HG02943 (cell line): Measurements from ENCODE around the gene RASA3.

ENCODE experiments used
- ATAC-seq: cut with Tn5 transposase; IDR thresholded peaks from one replicate; pipeline ENCODE4 v1.9.1; 2021; ENCODE audit warnings: mild to moderate bottlenecking, low read depth, moderate library complexity; ENCODE audit not compliant: unreplicated experiment

RASA3 gene

DNA sequence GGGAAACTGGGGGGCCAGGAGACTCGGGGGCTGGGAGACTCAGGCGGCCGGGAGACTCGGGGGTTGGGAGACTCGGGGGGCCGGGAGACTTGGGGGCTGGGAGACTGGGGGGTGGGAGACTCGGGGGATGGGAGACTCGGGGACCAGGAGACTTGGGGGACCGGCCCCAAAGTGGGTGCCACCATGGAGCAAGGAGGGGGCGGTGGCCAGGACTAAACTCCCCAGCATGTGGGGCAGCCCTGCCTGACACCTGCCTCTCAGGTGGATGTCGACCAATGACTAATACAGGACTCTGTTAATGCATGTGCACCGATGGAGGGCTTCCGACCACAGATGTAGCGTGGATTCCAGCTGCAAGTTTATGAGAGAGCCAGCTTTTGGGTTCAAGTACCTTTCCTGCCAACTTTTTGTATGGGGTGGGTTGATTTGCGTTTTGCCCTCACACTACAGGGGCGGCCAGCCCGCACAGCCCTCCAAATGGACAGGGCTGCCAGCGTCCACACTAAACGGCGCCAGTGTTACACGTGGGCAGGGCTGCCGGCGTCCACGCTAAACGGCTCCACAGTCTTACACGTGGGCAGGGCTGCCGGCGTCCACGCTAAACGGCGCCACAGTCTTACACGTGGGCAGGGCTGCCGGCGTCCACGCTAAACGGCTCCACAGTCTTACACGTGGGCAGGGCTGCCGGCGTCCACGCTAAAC is 62.2 kb downstream of the RASA3 start:
- ATAC-seq, result no peak

DNA sequence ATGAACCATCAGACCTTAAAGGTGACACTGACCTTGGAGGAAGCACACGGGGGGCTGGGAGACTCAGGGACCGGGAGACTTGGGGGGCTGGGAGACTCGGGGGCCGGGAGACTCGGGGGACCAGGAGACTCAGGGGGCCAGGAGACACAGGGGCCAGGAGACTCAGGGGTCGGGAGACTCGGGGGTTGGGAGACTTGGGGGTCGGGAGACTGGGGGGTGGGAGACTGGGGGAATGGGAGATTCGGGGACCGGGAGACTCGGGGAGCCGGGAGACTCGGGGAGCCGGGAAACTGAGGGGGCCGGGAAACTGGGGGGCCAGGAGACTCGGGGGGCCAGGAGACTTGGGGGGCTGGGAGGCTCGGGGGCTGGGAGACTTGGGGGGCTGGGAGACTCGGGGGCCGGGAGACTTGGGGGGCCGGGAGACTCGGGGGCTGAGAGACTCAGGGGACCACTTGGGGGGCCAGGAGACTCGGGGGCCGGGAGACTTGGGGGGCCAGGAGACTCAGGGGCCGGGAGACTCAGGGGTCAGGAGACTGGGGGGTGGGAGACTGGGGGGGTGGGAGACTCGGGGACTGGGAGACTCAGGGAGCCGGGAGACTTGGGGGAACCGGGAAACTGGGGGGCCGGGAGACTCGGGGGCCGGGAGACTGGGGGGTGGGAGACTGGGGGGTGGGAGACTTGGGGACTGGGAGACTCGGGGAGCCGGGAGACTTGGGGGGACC is 62.9 kb downstream of the RASA3 start:
- ATAC-seq, result no peak

DNA sequence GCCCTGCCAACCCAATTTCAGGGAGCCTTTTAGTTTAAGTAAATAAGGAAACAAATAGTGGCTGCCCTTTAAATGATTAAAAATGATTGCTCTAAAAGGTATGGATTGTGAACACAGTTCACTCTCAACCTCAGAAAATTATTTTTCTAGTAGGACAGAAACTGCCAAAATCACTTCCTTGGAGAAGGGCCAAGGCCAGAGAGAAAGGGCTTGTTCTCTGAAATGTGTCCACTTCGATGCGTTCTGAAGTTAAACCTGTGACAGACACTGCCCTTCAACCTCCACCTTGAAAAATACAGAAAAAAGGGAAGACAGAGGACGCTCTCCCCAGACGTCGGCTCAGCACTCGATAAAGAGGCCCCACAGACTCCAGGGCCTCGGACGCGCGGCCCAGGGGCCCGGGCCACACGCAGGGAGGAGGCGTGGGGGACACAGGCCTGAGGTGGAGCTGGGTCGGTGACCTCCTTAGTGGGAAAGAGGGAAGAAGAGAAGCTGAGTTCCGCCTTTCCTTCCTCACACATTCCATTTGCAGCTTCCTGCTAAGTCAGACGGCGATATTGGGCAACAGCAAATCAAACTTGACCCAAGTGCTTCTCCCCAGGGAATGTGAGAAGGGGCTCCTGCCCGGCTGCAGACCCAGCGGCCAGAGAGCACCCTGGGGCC is 63.6 kb downstream of the RASA3 start:
- no peak for ATAC-seq

DNA sequence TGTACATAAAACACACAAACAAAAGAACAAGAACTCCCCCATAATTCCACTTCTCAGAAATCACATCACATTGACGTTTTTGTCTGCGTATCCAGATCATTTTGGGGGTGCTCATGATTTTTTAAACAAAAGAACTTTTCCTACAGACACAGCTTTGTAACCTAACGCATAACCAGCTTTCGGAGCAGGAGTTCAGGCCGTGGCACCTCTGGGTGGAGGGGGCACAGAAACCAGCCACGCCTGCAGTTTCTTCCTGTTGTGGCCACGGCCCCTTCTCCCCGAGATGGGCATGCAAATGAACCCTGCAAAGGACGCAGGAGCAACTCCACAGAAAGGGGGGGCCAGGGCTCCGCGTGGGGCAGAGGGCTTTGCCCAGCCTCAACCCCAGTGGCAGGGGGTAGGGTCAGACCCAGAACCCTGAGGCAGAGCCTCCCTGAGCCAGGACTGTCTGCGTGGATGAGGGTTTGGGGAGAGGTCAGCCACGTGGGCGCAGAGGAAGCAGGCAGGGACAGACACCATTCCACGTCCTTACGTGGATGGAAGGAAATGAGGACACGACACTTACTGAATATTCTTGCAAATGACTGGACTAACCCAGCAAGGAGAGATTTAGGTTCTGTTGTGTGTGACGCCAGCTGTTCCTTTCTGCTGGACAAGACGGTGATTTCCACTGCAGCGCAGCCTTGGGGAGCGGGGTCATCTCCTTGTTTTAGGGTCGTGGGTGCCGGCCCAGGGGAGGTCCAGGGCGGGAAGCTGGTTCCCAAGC is 64.4 kb downstream of the RASA3 start:
- ATAC-seq, result no peak

DNA sequence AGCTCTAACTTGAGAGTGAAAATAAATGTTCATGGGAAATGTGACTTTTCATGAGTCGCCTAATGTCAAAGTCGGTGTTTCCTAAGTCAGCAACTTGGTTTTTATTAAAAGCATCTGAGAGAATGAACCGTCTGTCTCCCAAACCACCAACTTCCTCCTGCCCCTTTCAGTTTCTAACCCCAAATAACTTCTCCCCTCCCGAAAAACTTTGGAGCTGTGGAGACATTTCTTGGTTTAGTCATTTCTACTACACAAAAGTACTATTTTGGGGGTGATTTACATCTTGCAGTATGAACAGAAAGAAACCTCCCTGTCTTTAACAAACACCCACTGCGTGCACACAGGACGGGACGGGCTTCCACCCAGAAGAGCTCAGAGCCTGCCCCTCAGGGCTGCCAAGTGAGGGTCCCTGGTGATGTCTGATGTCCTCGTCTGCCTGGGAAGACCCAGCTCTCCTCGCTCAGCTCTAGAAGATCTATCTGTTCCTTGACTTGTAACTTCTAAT is 65.0 kb downstream of the RASA3 start:
- ATAC-seq, result peak; percentile 42

DNA sequence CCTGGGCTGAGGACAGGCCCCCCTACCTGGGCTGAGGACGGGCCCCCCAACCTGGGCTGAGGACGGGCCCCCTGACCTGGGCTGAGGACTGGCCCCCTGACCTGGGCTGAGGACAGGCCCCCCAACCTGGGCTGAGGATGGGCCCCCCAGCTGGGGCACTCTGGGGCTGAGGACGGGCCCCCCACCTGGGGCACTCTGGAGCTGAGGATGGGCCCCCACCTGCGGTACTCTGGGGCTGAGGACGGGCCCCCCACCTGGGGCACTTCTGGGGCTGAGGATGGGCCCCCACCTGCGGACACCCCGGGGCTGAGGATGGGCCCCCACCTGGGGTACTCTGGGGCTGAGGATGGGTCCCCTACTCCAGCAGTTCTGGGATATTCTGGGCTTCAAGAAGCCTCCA is 65.5 kb downstream of the RASA3 start:
- ATAC-seq, result no peak

DNA sequence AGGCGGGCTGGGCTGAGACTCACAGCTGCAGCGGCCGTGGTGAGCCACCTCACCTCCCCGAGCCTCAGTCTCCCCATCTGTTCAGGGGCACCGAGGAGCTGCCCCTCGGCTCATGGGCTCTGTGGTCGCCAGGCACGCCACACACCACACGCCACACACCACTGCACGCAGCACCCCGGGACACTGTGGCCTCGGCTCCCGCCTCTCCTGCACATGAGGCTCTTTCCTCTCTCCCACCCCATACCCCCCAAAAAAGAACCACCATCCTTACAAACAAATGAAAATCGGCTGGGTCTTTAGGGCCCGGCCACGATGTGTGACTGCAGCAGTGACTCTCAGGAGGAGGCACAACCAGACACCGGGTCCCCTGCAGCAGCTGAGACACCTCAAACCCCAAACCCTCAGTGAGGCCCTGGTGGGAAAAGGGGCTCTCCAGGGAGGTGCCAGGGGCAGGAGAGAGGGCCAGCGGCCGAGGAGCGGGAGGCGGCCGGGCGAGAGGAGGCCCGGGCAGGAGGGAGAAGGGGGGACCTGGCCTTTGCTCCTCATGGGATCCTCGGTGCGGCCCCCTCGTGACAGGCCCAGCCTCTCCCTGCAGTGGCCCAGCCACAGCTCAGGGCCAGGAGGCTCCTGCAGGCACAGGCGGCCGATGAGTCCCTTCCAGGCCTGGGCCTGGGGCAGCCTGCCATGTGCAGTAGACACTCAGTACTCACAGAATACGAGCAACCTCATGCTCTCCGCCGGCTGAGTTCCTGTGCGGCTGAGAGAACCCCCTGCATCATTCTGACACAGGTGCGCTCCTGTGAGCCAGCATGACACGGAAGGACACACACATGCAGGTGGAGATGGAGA is 66.3 kb downstream of the RASA3 start:
- ATAC-seq, result no peak

DNA sequence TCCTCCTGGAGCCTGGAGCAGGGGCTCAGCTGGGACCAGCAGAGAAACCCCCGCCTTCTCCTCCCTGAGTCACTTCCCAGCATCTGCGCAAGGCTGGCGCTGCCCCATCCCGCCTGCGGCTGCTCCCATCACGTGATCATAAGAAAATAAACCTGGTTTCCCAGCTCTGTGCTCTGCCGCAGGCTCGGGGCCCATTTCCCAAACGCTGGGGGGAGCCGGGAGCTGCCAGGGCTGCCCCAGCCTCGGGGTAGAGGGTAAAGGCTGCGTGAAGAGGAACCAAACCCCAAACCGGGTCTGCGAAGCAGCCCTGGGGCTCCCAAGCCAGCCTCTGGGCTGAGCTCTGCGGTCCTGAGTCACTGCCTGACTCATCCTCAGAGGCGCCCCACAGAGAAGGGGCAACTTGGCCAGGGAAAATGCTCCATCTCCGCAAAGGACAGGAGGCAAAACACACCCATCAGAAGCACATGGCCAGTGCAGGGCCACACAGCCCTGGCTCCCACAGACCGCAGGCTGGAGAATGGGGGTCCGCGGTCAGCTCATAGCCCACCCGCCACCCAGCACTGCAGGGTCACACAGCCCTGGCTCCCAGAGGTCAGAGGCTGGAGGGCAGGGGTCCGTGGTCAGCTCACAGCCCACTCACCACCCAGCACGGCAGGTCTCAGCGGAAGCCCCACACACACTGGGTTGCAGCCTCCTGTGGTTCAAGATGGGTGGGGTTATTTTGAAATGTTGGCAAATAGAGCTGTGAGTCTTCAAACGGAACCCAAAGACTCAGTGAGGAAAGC is 67.1 kb downstream of the RASA3 start:
- no peak for ATAC-seq

DNA sequence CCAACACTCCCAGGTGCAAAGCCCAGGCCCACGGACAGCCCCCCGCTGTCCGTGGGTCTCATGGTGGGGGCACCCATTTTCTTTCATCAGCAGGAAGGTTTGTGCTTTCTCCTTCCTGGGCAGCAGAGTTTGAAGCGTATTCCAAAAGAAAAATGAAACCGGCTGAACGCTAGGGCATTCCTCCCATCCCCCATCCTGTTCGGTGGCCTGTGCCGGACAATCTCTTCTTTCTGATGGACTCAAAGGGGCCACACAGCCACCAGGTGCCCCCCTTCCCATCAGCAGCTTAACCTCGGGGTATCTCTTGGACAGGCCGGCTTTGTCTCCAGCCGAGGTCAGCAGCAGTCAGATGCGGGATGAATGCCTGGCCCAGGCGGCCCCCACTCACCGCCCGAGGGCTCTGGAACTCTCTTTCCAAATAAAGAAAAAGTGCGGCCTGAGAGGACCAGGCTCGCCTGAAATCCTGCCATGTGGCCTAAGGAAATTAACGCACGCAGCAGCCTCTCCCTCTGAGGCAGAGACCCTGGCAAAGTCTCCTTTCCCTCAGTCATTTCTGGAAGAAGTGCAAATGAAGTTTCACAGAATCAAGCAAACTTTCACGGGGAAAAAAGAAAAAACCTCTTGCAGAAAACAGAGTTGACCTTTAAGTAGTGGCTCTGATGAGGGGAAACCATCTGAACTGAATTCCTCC is 67.8 kb downstream of the RASA3 start:
- ATAC-seq, result no peak

DNA sequence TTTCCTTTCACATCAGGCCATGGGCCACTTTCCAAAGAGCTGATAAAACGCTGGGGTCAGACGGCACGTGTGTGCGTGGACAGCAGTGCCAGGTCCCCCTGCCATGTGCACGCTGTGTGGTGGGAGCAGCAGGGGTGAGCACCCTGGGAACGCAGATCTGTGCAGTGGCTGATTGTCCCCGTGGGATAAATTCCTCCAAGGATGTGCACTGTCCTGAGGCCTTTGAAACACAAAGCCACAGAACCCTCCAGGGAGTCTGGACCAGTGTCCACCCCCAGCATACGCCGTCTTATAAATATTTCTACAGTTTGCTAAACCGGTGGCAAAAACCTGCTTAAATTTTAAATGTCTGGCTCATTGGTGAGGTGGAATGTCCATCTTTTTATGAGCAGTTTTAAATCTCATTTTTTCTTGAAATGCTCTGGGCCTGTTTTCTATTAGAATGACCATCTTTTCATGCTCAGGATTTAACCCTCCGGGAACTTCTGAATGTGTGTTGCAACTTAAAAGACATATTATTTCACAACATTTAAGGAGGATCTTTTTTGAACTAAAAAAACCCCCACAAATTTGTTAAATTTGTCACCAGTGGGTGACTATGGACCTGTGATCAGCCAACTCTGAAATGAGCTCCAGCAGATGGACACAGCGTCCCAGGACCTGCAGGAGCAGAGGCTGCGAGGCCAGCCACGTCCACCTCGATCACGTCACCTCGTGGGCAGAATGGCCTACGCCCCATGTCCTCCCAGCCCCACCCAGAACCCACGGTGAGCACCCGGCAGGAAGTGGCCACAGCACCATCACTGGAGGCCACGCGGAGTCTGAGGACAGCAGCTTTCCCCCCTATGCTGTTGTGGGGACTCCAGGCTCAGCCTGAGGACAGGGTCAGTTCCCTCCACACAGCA is 68.6 kb downstream of the RASA3 start:
- ATAC-seq, result no peak

DNA sequence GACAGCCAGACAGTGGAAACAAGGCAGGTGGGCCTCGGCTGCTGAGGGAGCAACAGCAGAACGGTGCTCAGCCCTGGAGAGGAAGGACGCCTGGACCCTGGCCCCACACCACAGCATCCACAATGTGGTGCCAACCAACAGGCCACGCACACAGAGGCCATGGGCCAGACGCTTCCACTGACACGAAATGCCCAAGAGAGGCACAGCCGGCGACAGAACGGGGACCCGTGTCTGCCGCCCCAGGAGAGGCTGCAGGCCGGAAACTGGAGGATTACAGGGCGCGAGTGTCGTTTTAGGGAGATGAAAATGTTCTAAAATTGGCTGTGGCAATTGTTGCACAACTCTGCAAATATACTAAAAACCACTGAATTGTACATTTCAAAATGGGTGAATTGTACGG is 69.7 kb downstream of the RASA3 start:
- ATAC-seq, result no peak

DNA sequence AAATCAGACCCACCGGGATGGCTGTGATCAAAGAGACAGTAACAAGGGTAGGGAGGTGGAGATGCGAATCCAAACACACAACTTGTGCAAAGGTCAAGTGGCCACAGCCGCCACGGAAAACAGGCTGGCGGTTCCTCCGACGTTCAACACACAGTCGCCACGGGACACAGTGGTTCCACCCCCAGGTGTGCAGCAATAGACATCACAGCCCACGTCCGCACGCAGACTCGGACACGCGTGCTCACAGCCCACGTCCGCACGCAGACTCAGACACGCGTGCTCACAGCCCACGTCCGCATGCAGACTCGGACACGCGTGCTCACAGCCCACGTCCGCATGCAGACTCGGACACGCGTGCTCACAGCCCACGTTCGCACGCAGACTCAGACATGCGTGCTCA is 70.1 kb downstream of the RASA3 start:
- no peak for ATAC-seq

DNA sequence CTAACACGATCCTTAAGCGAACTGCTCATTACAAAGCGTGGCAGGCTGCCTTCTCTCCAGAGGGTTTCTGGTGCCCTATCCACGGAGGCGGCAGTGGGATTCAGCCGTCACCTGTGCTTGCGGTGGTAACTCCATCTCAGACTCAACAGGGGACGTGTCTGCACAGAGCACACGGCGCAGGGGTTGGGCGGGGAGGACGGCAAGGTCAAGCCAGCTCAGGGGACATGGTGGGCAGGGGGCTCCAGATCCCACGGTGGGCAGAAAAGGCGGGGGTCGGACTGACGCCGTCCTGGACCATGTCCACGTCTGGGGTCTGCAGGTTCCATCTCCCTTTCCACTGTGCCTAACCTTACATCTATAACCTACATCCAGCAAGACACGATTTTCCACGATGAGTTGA is 70.7 kb downstream of the RASA3 start:
- ATAC-seq, result no peak

DNA sequence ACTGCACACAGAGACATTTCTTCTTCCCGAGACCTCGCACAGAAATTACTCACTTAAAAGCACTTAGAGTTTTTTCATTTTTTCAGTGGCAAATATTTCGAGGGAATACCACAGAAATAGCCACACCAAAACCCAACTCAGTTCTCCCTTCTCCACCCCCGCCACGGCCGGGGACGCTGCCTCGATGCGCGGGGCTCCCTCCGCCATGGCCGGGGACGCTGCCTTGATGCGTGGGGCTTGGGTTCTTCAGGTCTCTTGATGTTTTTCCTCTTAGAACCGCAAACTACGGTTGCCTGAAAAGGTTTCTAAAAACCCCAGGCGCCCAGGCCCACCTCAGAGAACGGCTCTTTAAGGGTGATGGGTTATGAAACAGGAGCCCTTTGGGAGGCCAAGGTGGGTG is 71.4 kb downstream of the RASA3 start:
- no peak for ATAC-seq

DNA sequence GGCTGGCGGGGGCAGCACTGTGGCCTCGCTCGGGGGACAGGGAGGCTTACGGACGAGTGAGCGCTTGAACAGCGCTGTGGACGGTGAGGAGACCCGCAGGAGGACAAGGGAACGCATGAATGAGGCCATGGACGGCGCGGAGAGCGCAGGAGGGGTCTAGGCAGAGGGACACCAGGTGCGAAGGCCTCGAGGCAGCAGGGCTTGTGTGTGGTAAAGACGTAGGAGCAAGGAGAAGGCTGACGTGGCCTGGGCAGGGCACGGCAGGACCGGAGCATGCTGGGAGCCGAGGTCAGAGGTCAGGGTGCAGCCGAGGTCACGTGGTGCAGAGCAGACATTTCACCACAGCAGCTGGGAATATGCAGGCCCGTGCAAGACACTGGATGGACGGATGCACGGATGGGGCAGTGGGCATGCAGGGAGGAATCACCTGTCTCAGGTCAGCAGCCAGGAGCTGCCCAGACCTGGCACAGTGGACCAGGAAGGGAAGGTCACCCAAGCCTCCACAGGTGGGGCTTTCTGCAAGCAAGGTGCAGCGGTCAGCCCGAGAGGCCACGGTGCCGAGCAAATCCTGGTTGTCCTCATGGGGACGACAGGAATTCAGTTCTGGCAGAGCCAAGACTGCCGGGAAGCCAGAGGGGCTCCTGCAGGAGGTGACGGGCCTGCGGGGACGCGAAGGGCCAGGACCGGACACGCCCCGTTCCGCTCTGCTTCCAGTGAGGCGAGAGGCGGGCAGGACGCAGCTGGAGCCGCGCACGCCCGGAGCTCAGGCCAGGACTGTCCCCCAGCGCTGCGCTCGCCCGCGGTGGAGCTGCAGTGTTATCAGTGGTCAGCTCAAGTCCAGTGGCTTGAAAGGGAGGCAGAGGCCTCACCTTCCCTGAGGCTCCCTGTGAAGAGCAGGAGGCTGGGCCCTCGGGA is 72.2 kb downstream of the RASA3 start:
- no peak for ATAC-seq

DNA sequence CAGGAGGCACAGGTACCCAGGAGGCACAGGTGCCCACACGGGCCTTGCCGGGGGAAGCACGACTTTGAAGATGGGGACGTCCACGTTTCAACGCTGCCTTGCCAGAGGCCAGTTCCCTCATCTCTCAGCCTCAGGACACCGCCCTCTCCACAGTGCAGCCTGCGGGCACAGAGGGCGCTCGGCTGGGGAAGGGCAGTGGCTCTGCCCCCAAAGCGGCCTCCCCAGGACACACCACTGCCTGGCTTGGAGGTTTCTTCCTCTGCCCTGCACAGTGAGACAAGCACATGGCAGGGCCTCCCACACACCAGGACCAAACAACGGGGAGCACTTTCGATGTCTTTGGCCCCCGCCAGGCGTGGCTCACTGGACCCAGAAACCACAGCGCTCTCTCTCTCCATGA is 73.0 kb downstream of the RASA3 start:
- ATAC-seq, result no peak
